OCI-LY1 (cell line): ENCODE measurements around the gene RBSN.

Source experiments
- H2AFZ ChIP-seq: fragments of 200-600 bp; sonication (generic), shearing (Covaris generic); 2 replicates; pipeline ENCODE4 v1.6.0; 2014; ENCODE audit warnings: antibody characterized with exemption, mild to moderate bottlenecking, low read length
- H3F3A ChIP-seq: fragments of 200-600 bp; sonication (generic), shearing (Covaris generic); 2 replicates; pipeline ENCODE4 v1.6.0; 2014; ENCODE audit warnings: mild to moderate bottlenecking, antibody characterized with exemption, low read length, moderate library complexity; ENCODE audit not compliant: insufficient read depth
- H3K27ac ChIP-seq: fragments of 200-600 bp; sonication (generic); 2 replicates; pipeline ENCODE4 v1.5.1; 2014; ENCODE audit warnings: low read length, mixed run types, mild to moderate bottlenecking, low read depth; ENCODE audit not compliant: poor library complexity, severe bottlenecking
- H3K27me3 ChIP-seq: fragments of 200-600 bp; sonication (generic); 2 replicates; pipeline ENCODE4 v1.6.0; 2014; ENCODE audit warnings: antibody characterized with exemption, mild to moderate bottlenecking, low read length, moderate library complexity; ENCODE audit not compliant: insufficient read depth
- H3K36me3 ChIP-seq: fragments of 200-600 bp; sonication (generic); 2 replicates; pipeline ENCODE4 v1.6.1; 2014; ENCODE audit warnings: mild to moderate bottlenecking, antibody characterized with exemption, low read length, moderate library complexity, mixed read lengths; ENCODE audit not compliant: insufficient read depth
- H3K4me1 ChIP-seq: fragments of 200-600 bp; sonication (generic); 2 replicates; pipeline ENCODE4 v1.5.1; 2014; ENCODE audit warnings: mild to moderate bottlenecking, low read length, moderate library complexity; ENCODE audit not compliant: insufficient read depth, severe bottlenecking
- H3K4me2 ChIP-seq: fragments of 200-600 bp; sonication (generic), shearing (Covaris generic); 2 replicates; pipeline ENCODE4 v1.6.1; 2014; ENCODE audit warnings: low read length
- H3K4me3 ChIP-seq: fragments of 200-600 bp; sonication (generic); 2 replicates; pipeline ENCODE4 v1.5.1; 2014; ENCODE audit warnings: low read length, low read depth, mild to moderate bottlenecking, mixed read lengths; ENCODE audit not compliant: poor library complexity, severe bottlenecking
- H3K79me2 ChIP-seq: fragments of 200-600 bp; shearing (Covaris generic); 2 replicates; pipeline ENCODE4 v1.6.1; 2016; ENCODE audit warnings: mixed run types, low read length, mixed read lengths; ENCODE audit not compliant: insufficient read depth
- H3K9ac ChIP-seq: fragments of 200-600 bp; sonication (generic), shearing (Covaris generic); 2 replicates; pipeline ENCODE4 v1.6.1; 2014; ENCODE audit warnings: mild to moderate bottlenecking, low read length, mixed read lengths
- H3K9me2 ChIP-seq: fragments of 200-600 bp; sonication (generic), shearing (Covaris generic); 2 replicates; pipeline ENCODE4 v1.6.1; 2014; ENCODE audit warnings: low read depth, mild to moderate bottlenecking, low read length, mixed read lengths
- H3K9me3 ChIP-seq: fragments of 200-600 bp; shearing (Covaris generic); 2 replicates; pipeline ENCODE4 v1.6.1; 2014; ENCODE audit warnings: low read length, mixed read lengths
- H4K20me1 ChIP-seq: fragments of 200-600 bp; sonication (generic), shearing (Covaris generic); 2 replicates; pipeline ENCODE4 v1.6.0; 2016; ENCODE audit warnings: mild to moderate bottlenecking, low read length; ENCODE audit not compliant: insufficient read depth
- EZH2 ChIP-seq: fragments of 200-600 bp; sonication (generic), shearing (Covaris generic); IDR thresholded peaks from 2 replicates; pipeline ENCODE4 v1.8.0; 2017; ENCODE audit warnings: borderline replicate concordance, mixed run types, mild to moderate bottlenecking, antibody characterized with exemption, low read length, moderate library complexity, mixed read lengths
- TF ChIP-seq, protein P1 (sequence below): fragments of 200-600 bp; sonication (generic), shearing (Covaris generic); IDR thresholded peaks from 2 replicates; pipeline ENCODE4 v1.5.1; 2017; ENCODE audit warnings: mild to moderate bottlenecking, antibody characterized with exemption, low read length, moderate library complexity, mixed read lengths

RBSN gene

DNA sequence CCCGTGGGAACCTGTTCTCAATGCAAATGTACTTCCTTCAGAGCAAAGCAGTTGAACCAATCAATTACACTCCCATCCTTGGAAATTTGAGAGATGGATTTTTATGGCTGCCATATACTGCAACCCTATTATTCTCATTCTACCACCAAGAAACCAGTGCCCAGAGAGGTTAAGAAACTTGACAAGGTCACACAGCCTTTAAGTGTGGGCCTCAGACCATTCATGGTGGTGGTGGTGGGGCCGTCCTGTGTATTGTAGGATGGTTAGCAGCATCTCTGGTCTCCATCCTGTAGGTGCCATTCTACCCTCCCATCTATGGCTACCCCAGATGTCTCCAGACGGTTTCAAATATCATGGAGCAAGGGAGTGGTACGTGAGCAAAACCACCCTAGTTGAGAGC is 23.4 kb upstream of the RBSN start:
- Histone ChIP-seq H3K9me2 (no peaks in the 10 kb centered on the region), H3K4me1 (peaks cover 5% of the 10 kb centered on the region), H3K4me3 (no peak overlapping the region), H3K4me2 (no peak overlapping the region), H3K36me3 (no peaks in the 10 kb centered on the region), H3K27ac (no peak overlapping the region), H3K79me2 (no peaks in the 10 kb centered on the region), H3K9me3 (no peaks in the 10 kb centered on the region), H3K27me3 (no peaks in the 10 kb centered on the region), H3K9ac (no peak overlapping the region), H4K20me1 (no peaks in the 10 kb centered on the region), H2AFZ (no peak overlapping the region), H3F3A (no peaks in the 10 kb centered on the region)
- no peak for TF ChIP-seq EZH2
- TF ChIP-seq, protein P1, sequence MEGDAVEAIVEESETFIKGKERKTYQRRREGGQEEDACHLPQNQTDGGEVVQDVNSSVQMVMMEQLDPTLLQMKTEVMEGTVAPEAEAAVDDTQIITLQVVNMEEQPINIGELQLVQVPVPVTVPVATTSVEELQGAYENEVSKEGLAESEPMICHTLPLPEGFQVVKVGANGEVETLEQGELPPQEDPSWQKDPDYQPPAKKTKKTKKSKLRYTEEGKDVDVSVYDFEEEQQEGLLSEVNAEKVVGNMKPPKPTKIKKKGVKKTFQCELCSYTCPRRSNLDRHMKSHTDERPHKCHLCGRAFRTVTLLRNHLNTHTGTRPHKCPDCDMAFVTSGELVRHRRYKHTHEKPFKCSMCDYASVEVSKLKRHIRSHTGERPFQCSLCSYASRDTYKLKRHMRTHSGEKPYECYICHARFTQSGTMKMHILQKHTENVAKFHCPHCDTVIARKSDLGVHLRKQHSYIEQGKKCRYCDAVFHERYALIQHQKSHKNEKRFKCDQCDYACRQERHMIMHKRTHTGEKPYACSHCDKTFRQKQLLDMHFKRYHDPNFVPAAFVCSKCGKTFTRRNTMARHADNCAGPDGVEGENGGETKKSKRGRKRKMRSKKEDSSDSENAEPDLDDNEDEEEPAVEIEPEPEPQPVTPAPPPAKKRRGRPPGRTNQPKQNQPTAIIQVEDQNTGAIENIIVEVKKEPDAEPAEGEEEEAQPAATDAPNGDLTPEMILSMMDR: no peak

GRCh38 chr3:15121936-15122335 is 23.0 kb upstream of the RBSN start:
- H3K27me3 ChIP-seq: no peaks in the 10 kb centered on the region
- no peak for TF ChIP-seq EZH2
- TF ChIP-seq, protein P1: no peak
- H3K36me3 ChIP-seq: no peaks in the 10 kb centered on the region
- no peak overlapping the region for H3K27ac ChIP-seq
- no peaks in the 10 kb centered on the region for H3F3A ChIP-seq
- H3K4me1 ChIP-seq: peaks cover 5% of the 10 kb centered on the region
- no peaks in the 10 kb centered on the region for H3K9me3 ChIP-seq
- no peak overlapping the region for H3K9ac ChIP-seq
- no peaks in the 10 kb centered on the region for H3K79me2 ChIP-seq
- H3K4me3 ChIP-seq: no peak overlapping the region
- no peaks in the 10 kb centered on the region for H4K20me1 ChIP-seq
- no peak overlapping the region for H3K4me2 ChIP-seq
- H2AFZ ChIP-seq: no peak overlapping the region
- H3K9me2 ChIP-seq: no peaks in the 10 kb centered on the region

DNA sequence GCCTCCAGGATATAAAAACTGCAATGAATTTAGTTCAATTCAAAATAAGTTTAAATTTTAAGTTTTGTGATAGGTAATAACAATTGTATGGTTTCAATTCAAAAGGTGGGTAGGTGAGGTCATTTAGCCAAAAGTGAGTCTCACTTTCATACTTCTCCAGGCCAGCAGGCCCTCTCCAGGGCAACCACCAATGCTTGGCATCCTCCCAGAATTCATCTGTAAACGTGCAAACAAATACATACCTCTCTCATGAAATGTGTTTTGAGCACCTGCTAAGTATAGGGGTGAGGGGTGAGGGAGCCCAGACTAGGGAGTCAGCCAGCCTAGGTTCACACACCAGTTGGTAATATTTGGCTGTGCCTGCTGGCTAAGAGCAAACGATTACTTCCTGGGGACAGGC is 22.0 kb upstream of the RBSN start:
- H3F3A ChIP-seq: no peaks in the 10 kb centered on the region

More for the DNA sequence above, 22.0 kb upstream of the RBSN start:
- Histone ChIP-seq H3K9me3 (no peaks in the 10 kb centered on the region), H3K9ac (no peak overlapping the region), H3K27me3 (no peaks in the 10 kb centered on the region; the same call in 1 of the 2 replicates), H3K36me3 (no peaks in the 10 kb centered on the region), H3K79me2 (no peaks in the 10 kb centered on the region), H3K27ac (no peak overlapping the region), H2AFZ (no peak overlapping the region), H3K9me2 (no peaks in the 10 kb centered on the region), H3K4me3 (no peak overlapping the region), H3K4me2 (no peak overlapping the region), H4K20me1 (no peaks in the 10 kb centered on the region), H3K4me1 (peaks cover 5% of the 10 kb centered on the region)
- TF ChIP-seq, protein P1: no peak
- no peak for TF ChIP-seq EZH2
